NCI-H2171 (cell line): Measurements from ENCODE around the gene ABCA2.
A peak's percentile ranks its signal among the peaks of the same experiment; 100 is the strongest.

Experiments
- DNase-seq: peaks from one replicate; lab custom pipeline; 2025; lab: John Stamatoyannopoulos, UW

ABCA2 gene

GRCh38 chr9:137030538-137031527, 2.8 kb upstream of the ABCA2 start:
- no peak for DNase-seq

- no peak for DNase-seq
Measured at GRCh38 chr9:137030006-137030405, 2.0 kb upstream of the ABCA2 start.

DNA sequence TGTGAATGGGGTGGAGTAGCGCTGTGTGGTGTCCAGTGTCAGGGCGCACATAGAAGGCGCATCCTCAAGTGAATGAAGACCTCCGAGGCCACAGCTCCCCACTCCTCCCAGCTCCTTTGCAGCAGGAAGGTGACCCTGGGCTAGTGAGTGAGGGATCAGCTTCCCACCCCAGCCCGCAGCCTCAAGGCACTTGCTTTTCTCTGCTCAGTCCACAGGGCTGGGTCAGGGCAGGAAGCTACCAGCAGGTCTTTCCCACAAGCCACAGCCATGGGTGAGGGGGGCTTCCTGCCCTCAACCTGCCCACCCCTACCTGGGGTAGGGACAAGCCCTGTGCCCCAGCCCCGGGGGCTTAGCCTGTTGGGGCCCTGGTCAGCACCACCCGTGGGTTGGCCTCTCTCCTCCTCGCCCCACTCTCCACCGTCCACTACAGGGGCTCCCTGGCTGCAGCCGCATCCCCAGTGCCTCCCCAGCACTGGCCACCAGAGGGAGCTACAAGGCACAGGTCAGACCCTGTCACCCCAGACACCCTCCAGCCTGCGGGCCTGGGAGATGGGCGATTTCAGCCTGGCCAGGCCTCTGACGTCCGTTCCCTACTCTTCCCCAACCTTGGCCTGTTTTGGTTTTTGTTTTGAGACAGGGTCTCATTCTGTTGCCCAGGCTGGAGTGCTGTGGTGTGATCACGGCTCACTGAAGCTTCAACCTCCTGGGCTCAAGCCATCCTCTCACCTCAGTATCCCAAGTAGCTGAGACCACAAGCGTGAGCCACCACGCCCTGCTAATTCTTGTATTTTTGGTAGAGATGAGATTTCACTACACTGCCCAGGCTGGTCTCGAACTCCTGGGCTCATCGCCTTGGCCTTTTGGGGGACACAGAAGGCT, 1.3 kb upstream of the ABCA2 start:
- DNase-seq, result no peak

GRCh38 chr9:137028263-137029057, 423 bp upstream of the ABCA2 start:
- DNase-seq, result peak; percentile 77

GRCh38 chr9:137026828-137027227, 1.2 kb downstream of the ABCA2 start:
- no peak for DNase-seq

GRCh38 chr9:137026384-137026783, 1.7 kb downstream of the ABCA2 start:
- no peak for DNase-seq

- DNase-seq, result peak; percentile 96
Measured at GRCh38 chr9:137025517-137025966, 2.5 kb downstream of the ABCA2 start.

GRCh38 chr9:137023583-137023991, 4.5 kb downstream of the ABCA2 start:
- DNase-seq, result no peak

DNA sequence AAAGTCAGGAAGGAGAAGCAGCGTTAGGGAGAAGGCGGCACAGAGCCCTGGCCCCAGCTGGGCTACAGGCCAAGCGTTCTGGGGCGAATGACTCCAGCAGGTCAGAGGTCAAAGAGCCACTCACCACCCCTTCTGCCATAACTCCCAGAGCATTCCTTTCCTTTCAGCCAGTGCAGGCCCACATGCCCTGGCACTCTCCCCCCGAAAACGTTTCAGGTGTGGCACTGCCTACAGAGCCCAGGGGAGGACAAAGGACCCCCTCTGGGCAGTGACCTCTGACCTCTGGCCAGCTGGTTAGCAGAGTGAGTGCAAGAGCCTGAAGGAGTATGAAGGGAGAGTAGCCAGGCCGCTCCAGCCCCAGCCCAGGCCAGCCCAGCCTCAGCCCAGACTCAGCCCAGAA, 4.9 kb downstream of the ABCA2 start:
- DNase-seq, result no peak

GRCh38 chr9:137022662-137023008, 5.4 kb downstream of the ABCA2 start:
- no peak for DNase-seq

- no peak for DNase-seq
Measured at GRCh38 chr9:137021979-137022661, 5.9 kb downstream of the ABCA2 start.

DNA sequence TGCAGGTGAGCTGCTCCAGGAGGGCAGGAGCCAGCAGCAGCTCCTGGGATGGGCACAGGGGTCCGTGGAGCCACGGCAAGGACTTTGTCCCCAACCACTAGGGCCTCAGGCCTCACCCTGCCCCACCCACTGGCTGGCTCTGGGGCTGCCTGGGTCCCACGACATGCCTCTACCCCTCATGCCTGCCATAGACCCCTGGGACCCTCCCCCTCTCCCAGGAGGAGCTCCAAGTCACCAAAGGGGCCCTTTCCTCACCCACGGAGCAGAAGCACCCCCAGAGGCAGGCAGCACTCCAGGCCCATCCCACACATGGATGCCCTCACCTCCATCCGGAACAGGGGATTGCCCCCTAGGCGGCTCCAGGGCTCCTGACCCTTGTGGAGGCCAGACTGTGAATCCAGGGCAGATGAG, 6.5 kb downstream of the ABCA2 start:
- no peak for DNase-seq

GRCh38 chr9:137020771-137021567, 7.1 kb downstream of the ABCA2 start:
- no peak for DNase-seq

- no peak for DNase-seq
Measured at GRCh38 chr9:137019891-137020683, 8.0 kb downstream of the ABCA2 start.

GRCh38 chr9:137018761-137019559, 9.1 kb downstream of the ABCA2 start:
- no peak for DNase-seq

DNA sequence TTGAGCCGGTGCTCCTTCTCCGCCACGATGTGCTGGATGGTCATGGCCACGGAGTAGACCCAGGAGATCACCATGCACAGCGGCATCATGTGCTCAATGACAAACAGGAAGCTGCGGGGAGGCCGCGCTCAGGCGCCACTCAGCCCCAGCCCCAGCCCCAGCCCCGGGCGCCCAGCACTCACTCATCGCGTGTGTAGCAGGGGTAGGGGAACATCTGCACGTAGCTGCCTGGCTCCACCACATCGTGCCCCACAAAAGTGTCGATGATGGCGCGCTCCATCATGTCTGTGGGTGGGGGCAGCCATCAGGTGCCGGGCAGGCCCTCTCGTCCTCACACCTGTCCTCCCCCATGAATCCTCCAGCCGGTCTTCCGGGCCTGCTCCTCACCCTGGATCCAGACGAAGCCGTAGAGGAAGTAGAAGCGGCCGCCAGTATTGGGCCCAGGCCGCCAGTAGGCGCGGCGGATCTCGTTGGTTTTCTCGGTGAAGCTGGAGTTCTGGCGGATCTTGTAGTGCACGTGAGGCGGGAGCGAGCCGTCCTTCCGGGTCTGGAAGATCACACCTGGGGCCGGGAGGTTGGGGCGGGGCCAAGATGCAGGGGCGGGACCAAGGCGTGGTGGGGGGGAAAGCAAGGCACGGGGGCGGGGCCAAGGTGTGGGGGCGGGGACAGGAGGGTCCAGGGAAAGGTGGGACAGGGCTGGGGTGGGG, 10.1 kb downstream of the ABCA2 start:
- no peak for DNase-seq

DNA sequence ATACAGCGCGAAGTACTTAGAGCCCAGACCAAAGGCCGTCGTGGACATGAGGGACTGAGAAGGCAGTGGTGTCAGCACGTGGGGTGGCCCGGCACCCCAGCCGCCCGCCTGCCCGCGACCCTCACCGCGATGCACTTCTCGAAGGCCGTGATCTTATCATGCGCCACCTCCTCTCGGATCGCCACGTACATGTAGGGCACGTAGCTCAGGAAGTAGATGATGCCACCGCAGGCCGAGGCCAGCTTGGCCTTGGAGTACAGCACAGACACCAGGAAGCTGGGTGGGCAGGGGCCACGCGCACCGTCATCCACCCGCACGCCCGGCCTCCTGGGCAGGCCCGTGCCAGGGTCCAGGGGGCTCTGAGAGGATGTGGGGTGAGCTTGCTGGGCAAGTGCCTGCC, 11.0 kb downstream of the ABCA2 start:
- DNase-seq, result no peak

GRCh38 chr9:137016436-137016835, 11.6 kb downstream of the ABCA2 start:
- no peak for DNase-seq
